Subcutaneous adipose tissue (tissue), 4 donors: ENCODE data around the gene PPP4R4. TPM values are rescaled to one million over a fixed set of nuclear protein-coding genes. Genes with fewer than 3 reads are reported as not detected.

Source experiments
- CTCF ChIP-seq: fragments of 450-650 bp; IDR thresholded peaks from one replicate; pipeline ENCODE4 v1.5.1; 2016; ENCODE audit warnings: low read depth, mild to moderate bottlenecking, control low read depth, antibody characterized with exemption, moderate library complexity
- total RNA-seq, 4 donors: library from RNA; depleted of rRNA; stranded (reverse); fragments of >200 nt; gene quantifications; one replicate each; pipeline ENCODE4 v1.1.0, GENCODE V29; 2016

Gene PPP4R4
- total RNA-seq, 4 donors from 2014 or later, result 0.33 to 3.4 (median 0.85) TPM

- no peak for TF ChIP-seq CTCF
These were observed 146.1 kb downstream of the PPP4R4 start for GRCh38 chr14:94320243-94320642.

GRCh38 chr14:94321421-94322271, 147.5 kb downstream of the PPP4R4 start:
- TF ChIP-seq CTCF, result no peak

GRCh38 chr14:94322648-94323570, 148.8 kb downstream of the PPP4R4 start, which contains the start of gene SERPINA6:
TSS of gene SERPINA6 (minus strand) at chr14:94323336. CDS start at chr14:94314648, 8,688 bp downstream.
- TF ChIP-seq CTCF, result no peak

GRCh38 chr14:94328196-94328595, 154.1 kb downstream of the PPP4R4 start:
- TF ChIP-seq CTCF, result no peak

Other genes starting within 250 kb of the PPP4R4 start
- not detected for gene FAM181A, start 247.0 kb upstream of the PPP4R4 start, total RNA-seq
- under 1 TPM in 1 of 4 donors, not detected in 3; 0.34 TPM for gene ASB2, start 197.8 kb upstream of the PPP4R4 start, total RNA-seq
- gene CCDC197, start 177.0 kb upstream of the PPP4R4 start, total RNA-seq, result not detected
- 1 to 10 TPM in 1 of 4 donors, under 1 TPM in 3; 0.22 to 3.9 (median 0.43) TPM for gene OTUB2, start 148.0 kb upstream of the PPP4R4 start, total RNA-seq
- 100 to 1,000 TPM; 119 to 133 (median 126) TPM for gene DDX24, start 93.1 kb upstream of the PPP4R4 start, total RNA-seq
- 10 to 100 TPM in 2 of 4 donors, 1 to 10 TPM in 2; 3.3 to 13.3 (median 7.2) TPM for gene IFI27L1, start 93.0 kb upstream of the PPP4R4 start, total RNA-seq
- gene IFI27, start 63.6 kb upstream of the PPP4R4 start, total RNA-seq, result 100 to 1,000 TPM; 133 to 455 (median 216) TPM
- 100 to 1,000 TPM in 1 of 4 donors, 10 to 100 TPM in 3; 20.7 to 102 (median 85.3) TPM for gene IFI27L2, start 44.7 kb upstream of the PPP4R4 start, total RNA-seq
- gene SERPINA10, start 118.9 kb downstream of the PPP4R4 start, total RNA-seq, result not detected
- not detected for gene SERPINA6, start 149.0 kb downstream of the PPP4R4 start, total RNA-seq
- not detected for gene SERPINA2, start 192.4 kb downstream of the PPP4R4 start, total RNA-seq
- 10 to 100 TPM in 1 of 4 donors, 1 to 10 TPM in 3; 2.1 to 10.4 (median 3.7) TPM for gene SERPINA1, start 214.3 kb downstream of the PPP4R4 start, total RNA-seq